Epithelial cell of esophagus (primary cell): ENCODE measurements around the gene LRRC51.
"Not testable (repeated sequence)": the region's sequence is repeated elsewhere in the genome, so short reads cannot be mapped to it uniquely, and the experiment has no call there.

Experiments
- DNase-seq: peaks from one replicate; pipeline ENCODE4 v3.0.0; 2010; ENCODE audit warnings: low read depth
- H3K4me3 ChIP-seq: 2 replicates; pipeline ENCODE4 v1.5.1; 2011; ENCODE audit warnings: mild to moderate bottlenecking, low read length, control low read depth
- TF ChIP-seq, protein P1 (sequence below): IDR thresholded peaks from 2 replicates; pipeline ENCODE4 v1.5.1; 2011; ENCODE audit warnings: low read depth, mild to moderate bottlenecking, low read length, control low read depth, inconsistent platforms; ENCODE audit not compliant: insufficient read depth; ENCODE audit errors: missing control alignments

The LRRC51 gene

DNA sequence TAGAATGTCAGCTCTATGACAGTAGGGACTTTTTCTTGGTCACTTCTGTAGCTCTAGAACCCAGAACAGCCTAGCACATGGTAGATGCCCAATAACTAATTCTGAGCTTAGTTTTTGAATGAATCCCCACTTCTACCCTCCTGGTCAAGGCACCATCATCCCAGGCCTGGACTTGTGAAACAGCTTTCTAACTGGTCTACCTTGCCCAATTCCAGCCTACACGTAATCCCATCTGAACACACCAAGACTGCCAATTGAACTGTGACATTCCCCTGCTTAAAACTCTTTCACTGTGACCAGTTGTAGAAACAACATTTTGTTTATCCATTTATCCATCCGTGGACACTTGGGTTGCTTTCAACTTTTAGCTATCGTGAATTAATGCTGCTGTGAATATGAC is 48.7 kb downstream of the LRRC51 start:
- TF ChIP-seq, protein P1, sequence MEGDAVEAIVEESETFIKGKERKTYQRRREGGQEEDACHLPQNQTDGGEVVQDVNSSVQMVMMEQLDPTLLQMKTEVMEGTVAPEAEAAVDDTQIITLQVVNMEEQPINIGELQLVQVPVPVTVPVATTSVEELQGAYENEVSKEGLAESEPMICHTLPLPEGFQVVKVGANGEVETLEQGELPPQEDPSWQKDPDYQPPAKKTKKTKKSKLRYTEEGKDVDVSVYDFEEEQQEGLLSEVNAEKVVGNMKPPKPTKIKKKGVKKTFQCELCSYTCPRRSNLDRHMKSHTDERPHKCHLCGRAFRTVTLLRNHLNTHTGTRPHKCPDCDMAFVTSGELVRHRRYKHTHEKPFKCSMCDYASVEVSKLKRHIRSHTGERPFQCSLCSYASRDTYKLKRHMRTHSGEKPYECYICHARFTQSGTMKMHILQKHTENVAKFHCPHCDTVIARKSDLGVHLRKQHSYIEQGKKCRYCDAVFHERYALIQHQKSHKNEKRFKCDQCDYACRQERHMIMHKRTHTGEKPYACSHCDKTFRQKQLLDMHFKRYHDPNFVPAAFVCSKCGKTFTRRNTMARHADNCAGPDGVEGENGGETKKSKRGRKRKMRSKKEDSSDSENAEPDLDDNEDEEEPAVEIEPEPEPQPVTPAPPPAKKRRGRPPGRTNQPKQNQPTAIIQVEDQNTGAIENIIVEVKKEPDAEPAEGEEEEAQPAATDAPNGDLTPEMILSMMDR: no peak
- H3K4me3 ChIP-seq: no peak overlapping the region
- no peak for DNase-seq

DNA sequence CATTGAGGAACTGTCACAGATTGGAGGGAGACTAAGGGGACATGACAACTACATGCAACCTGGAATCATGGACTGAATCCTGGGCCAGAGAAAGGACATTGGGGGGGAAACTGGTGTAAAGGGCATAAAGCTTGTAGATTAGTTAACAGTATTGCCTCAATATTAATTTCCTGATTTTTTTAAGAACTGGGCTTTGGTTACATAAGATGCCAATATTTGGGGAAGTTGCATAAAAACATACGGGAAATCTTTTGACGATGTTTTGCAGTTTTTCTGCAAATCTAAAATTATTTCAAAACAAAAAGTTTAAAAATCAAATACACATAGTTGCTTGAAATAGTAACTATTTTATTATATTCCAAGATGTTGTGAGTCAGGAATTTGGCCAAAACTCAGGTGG is 52.0 kb downstream of the LRRC51 start:
- no peak for DNase-seq
- no peak overlapping the region for H3K4me3 ChIP-seq
- TF ChIP-seq, protein P1: no peak

DNA sequence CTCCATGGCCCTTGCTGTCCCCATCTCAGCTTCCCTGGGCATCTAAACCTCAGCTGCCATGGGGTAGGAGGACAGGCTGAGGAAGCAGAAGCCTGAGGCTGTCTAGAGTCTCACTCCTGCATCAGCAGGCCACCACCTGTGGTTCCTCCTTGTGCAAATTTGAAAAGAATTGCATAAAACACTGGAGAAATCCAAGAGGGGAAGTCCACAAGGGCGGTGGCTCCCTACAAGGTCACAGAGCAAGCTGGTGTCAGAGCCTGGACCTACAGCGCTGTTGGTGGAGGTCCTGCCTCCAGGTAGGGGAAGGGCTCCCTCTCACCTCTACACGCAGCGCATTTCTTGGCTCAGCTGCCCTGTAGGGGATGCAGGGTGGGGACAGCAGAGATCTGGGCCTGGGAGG is 54.8 kb downstream of the LRRC51 start, which contains the start of gene FOLR3:
Gene FOLR3 (plus strand): TSS at position 253 of the 400 bp plus-strand sequence. CDS start 228 bp downstream, outside the sequence.
- DNase-seq, H3K4me3 ChIP-seq: not testable (repeated sequence)

DNA sequence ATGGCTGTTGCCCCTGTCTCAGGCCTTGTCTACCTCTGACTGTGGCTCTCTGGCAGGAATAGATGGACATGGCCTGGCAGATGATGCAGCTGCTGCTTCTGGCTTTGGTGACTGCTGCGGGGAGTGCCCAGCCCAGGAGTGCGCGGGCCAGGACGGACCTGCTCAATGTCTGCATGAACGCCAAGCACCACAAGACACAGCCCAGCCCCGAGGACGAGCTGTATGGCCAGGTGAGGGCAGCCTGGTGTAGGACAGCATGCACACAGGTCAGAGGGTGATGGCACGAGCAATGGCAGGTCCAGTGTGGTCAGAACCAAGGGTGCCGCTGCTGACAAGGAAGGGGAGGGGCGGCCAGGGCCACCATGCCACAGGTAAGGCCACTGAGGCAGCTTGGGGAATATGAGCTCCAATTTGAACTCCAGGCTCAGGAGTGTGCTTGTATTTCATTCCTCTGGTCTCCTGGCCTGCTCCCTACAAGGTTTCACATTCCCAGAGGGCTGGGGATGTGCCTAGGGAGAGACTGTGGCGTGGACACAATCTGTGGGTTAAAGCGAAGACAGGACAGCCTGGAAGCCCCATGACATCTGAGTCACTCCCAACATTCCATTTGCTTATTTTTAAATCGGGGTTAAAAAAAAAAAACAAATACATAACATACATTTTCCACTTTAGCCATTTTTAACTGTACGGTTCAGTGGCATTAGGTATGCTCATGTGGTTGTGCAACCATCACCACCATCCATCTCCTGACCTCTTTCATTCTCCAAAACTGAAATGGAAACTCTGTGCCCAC is 55.4 kb downstream of the LRRC51 start:
- TF ChIP-seq, protein P1: no peak
- no peak overlapping the region for H3K4me3 ChIP-seq
- DNase-seq: no peak

DNA sequence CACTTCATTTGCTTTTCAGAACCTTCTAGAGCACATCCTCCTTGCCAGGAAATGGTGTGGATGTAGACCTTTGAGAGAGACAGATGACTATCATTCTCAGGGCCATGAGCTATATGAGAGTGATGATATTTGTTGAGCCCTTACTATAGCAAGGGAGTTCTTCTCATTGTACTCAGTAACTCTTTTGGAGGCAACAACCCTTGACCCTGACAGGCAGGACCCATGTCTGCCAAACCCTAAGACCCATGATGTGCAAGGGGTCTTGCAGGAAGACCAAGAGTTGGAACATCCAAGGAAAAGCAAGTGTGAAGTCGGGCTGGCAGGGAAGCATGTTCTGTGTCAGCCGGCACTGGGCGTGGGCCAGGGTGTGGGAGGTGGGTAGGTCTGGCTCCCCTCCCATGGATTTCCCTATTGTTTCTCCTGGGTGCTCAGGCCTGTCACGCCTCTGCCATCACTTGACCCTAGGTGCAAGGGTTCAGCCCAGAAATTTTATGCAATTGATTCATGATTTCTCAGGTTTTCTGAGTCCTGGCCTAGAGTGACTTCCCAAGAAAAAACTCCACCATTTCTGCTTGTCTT is 56.1 kb downstream of the LRRC51 start:
- DNase-seq: peak; percentile 66
- TF ChIP-seq, protein P1: no peak
- H3K4me3 ChIP-seq: no peak overlapping the region

DNA sequence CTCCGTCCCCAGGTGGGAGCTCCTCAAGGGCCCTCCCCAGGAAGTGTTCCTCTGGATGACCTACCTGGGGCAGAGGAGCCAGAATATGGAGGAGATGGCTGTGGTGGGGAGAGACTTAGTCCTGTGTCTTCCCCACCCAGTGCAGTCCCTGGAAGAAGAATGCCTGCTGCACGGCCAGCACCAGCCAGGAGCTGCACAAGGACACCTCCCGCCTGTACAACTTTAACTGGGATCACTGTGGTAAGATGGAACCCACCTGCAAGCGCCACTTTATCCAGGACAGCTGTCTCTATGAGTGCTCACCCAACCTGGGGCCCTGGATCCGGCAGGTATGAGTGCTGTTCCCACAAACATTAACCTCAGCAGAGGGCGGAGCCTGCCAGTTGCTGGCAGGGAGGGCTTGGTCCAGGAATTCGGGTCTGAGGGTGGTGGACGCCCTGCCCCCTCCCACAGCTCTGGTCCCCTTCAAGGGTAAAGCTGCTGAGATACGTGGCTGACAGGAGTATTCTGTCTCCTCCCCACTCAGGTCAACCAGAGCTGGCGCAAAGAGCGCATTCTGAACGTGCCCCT is 58.3 kb downstream of the LRRC51 start:
- no peak overlapping the region for H3K4me3 ChIP-seq
- TF ChIP-seq, protein P1: no peak
- DNase-seq: no peak

DNA sequence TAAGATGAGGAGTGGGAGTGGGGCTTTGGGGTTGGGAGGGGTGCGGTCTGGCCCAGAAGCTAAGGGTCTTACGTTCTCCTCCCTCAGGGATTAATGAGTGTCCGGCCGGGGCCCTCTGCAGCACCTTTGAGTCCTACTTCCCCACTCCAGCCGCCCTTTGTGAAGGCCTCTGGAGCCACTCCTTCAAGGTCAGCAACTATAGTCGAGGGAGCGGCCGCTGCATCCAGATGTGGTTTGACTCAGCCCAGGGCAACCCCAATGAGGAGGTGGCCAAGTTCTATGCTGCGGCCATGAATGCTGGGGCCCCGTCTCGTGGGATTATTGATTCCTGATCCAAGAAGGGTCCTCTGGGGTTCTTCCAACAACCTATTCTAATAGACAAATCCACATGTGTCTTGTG is 58.9 kb downstream of the LRRC51 start:
- no peak for DNase-seq
- H3K4me3 ChIP-seq: no peak overlapping the region
- TF ChIP-seq, protein P1: no peak
